GM19328 (cell line): ENCODE results near the gene TANGO2.

Source experiments
- ATAC-seq: cut with Tn5 transposase; IDR thresholded peaks from one replicate; pipeline ENCODE4 v1.9.1; 2021; ENCODE audit warnings: mild to moderate bottlenecking, moderate library complexity; ENCODE audit not compliant: unreplicated experiment

Gene TANGO2

GRCh38 chr22:20020533-20021195 lies at the start of gene TANGO2:
TSS of gene TANGO2 (plus strand) at chr22:20021110. CDS start at chr22:20036799, 15,689 bp downstream.
- peak; percentile 70 for ATAC-seq

GRCh38 chr22:19971276-19972124 lies 49.4 kb upstream of the TANGO2 start:
- ATAC-seq: no peak

DNA sequence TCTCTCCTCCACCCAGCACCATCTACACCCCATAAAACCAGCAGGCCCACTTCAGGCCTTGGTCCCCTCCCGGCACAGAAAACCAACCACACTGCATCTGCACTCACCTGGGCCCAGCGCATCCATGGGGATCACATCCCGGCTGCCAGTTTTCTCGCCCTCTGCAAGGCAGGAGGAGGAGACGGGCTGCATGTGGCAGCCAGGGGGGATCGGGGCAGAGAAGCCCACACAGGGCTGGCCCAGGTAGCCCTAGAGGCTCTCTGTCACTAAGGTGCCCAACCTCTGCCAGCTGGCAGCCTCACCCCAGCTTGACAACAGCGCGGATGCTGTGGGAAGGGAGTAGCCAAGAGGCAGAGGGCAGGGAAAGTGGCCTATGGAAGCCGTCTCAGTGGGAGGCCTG lies 48.7 kb upstream of the TANGO2 start:
- ATAC-seq: no peak

GRCh38 chr22:19972652-19973550 lies 48.0 kb upstream of the TANGO2 start:
- ATAC-seq: no peak

GRCh38 chr22:19973551-19974267 lies 47.2 kb upstream of the TANGO2 start:
- ATAC-seq: no peak

DNA sequence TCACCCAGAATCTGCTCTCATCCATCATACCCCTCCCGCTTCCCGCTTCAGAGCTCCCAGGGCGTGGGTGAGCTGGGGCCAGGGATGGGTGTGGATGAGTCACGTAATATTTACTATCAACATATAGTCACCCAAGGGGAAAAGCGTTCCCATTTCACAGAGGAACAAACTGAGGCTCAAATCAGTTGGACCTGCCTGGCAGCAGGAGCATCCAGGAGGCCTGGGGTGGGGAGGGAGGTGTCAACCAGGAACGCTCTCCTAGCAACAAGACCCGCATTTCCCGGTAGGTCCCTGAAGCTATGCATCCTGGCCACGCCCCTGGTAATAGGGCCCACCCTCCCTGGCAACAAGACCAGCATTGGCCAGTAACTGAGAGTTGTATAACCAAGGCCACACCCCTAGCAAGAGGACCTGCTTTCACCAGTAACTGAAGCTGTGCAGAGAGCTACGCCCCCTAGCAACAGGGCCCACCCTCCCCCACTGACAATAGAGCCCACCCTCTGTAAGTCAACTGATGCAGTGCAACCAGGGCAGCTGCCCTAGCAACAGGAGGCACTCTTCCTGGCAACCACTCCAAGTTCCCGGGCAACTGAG lies 46.5 kb upstream of the TANGO2 start:
- ATAC-seq: no peak

- no peak for ATAC-seq
Observed at GRCh38 chr22:19974935-19975706, 45.8 kb upstream of the TANGO2 start.

- ATAC-seq: no peak
Observed at GRCh38 chr22:19975707-19976035, 45.2 kb upstream of the TANGO2 start.

DNA sequence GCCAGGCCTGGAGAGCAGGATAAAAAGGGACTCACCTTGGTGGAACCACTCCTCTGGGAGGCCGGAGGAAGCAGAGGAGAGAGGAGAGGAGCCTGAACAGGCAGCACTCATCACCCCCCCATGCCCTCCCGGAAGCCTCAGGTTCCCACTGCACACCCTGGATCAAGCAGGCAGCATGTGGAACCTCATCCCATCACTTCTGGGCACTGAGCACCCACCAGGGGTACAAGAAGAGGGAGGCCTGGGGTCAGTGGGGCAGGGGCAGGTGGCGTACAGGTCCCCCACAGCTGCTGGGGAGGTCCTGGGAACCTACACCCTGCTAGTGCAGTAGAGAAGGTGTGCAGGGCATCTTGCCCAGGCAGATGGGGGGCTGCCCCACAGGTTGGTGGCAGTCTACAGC lies 44.2 kb upstream of the TANGO2 start:
- ATAC-seq: no peak

- no peak for ATAC-seq
Observed at GRCh38 chr22:19977296-19978243, 43.3 kb upstream of the TANGO2 start.

GRCh38 chr22:19978748-19979147 lies 42.2 kb upstream of the TANGO2 start:
- ATAC-seq: no peak

GRCh38 chr22:19979712-19980493 lies 41.0 kb upstream of the TANGO2 start:
- ATAC-seq: no peak

DNA sequence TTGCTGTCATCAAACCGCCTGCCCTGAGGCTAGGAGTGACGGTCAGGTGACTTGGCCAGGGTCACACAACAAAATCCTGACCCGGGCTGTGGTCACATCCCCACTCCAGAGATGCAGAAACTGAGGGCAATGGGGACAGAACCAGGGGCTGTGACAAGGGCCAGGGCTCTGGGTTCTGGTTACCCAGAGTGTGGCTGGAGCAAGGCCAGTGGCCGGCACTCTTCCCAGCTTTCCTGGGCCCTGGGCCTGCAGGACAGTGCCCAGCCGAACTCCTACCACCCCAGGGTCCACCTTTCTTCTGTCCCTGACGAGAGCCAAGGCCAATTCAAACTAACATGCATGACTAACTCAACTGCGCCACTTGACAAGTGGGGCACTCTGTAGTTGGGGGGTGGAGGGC lies 40.1 kb upstream of the TANGO2 start:
- ATAC-seq: no peak

- ATAC-seq: no peak
Observed at GRCh38 chr22:19981171-19981960, 39.5 kb upstream of the TANGO2 start.

GRCh38 chr22:19981961-19982920 lies 38.7 kb upstream of the TANGO2 start:
- ATAC-seq: no peak
